ENCODE results near the gene ATP6V1G2.

ATP6V1G2 gene

DNA sequence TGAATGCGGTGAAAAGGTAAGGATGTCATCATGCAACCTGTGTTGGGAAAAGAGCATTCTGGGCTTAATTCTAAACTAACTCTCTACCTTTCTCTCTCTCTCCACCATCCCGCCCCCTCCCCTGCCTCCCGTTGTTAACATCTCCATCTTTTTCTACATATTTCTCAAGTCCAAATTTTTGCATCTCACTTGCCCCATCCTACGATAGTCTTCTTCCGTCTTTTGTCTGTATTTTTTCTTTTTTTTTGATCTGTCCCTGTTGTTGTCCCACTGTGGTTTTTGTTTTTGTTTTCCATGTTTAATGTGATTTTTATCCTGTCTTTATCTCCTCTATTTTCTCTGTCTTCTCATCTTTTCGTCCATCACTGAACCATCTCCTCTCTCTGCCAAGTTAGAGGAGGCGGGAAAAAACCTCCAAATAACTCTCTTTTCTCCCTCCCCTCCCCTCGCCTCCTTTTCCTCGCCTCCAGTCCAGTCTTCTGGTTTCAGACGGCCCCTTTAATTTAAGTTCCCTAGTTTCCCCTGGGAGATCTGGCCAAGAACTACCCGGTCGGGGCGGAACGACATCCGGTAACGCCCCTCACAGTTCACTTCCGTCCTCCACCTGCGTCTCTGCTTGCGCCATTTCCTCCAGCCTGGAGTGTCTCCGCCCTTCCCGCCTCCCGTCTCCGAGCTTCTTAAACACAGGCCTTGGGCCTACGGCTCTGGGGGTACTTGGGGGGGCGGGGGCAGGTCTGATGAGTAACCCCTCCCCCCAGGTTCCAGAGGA lies 734 bp upstream of the ATP6V1G2 start, which contains the start of gene NFKBIL1:
NFKBIL1 (plus strand) TSS at position 651 of the 769 bp plus-strand sequence; CDS start at position 738, 87 bp downstream.
- peak; percentile 99 for DNase-seq

DNA sequence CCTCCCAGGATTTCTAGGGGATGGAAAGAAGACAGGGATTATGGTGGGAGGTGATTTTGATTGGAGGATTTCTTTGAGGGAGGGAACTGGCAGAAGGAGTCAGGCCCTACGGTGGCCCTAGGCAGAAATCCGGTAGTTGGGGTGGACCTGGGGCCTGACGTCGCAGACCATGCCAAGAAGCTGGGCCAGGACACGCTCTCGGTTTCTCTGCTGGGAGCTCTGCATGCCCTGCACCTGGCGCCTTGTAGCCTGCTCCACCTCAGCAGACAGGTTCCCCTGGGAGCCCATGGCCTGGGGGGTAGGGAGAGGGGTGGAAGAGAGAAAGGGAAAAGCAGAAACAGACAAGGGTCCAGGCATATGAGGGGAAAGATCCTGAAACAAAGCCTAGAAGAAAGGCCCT lies 1.1 kb downstream of the ATP6V1G2 start:
- DNase-seq, result no peak

DNA sequence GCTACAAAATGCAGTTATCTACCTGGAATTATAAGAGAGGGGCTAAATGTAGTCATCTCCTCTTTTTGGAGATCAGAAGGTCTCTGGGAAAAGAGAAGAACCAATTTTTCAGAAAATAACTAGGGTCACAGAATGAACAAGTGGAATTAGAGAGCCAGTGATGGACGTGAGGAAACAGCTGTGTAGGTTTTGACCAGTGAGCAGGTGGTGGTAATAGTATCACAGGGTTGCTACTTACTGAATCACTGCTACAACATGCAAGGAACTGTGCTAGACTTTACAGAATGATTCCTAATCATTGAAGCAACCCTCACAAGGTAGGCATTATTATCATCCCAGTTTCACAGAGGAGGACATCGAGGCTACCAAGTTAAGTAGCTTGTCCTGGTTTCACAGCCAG lies 1.7 kb downstream of the ATP6V1G2 start:
- no peak for DNase-seq

DNA sequence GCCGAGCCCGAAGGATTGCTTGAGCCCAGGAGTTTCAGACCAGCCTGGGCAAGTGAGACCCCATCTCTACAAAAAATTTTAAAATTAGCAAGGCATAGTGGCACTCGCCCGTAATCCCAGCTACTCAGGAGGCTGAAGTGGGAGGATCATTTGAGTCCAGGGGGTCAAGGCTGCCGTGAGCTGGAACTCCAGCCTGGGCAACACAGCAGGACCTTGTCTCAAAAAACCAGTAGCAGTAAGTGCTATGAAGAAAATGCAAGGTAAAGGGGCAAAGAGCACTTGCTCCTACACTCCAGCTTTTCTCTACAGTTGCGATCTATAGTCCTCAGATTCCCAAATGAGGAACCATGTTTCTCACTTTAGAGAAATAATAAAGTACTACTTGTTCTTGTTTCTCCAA lies 2.8 kb downstream of the ATP6V1G2 start:
- DNase-seq, result no peak

DNA sequence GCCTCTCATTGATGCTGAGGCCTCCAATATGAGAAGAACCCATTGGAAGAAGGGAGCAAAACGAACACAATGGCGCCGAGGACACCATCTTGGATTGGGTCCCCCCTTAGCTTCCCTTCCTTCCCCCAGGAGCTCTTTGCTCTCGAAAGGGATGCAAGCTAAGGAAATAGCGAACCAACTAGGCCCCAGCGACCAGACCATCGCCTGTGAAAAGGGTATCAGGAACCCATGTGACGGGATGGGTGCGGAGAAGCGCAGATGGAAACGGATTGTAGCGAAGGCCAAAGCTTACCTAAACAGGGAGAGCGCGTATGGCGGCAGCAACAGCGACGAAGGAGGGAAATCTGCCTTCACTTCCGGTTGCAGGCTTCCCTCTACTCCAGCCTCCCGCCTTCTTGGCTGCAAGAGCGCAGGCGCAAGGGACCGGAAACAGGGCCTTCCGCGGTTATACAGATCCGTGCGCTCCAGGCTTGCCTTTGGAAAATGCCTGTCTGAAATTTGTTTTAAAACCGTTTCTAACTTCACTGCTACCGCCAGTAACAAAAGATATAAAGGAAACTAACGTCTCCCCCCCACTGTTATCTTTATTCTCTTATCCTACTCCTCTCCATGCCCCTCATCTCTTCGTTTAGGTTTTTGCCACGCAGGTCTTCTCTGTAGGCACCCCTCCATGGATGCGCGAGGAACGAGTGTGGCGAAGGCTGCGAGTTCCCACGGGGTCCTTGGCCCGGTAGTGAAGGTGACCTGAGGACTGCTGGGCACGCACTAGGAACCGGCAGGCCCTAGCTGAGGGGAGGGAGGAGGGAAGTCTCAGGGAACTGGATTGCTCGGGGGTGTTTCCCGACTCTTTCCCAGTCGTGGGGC lies 4.5 kb downstream of the ATP6V1G2 start, which contains the start of gene DDX39B:
DDX39B (minus strand) TSS at position 346 of the 864 bp plus-strand sequence. CDS start 1,471 bp downstream, outside the sequence.
- peak; percentile 97 for DNase-seq

DNA sequence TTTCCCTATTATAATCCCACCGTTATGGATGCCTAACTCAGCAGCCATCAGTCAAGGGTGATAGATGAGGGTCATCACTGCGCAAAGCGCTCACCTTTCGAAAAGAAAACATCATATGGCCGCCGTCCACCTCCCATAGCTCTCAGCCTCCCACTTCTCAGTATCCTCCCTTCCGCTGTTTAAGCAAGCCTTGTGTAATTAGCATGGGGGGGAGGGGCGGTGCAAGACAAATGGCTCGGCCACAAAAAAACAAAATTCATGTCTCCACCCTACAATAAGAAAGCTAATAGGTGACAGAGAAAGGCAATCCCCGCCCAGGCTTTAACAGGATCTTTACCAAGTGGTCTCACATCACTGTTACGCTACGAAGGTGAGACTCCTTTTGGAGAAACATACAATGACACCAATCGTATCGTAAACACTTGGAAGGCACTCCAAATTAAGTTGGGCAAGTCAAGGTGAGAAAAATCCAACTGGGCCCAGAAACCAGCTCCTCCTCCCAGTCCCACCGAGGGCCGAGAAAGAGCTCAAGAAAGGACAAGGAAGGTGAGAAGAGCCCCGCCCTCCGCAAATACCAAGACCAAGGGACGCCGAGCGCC lies 5.2 kb downstream of the ATP6V1G2 start:
- DNase-seq, result peak; percentile 50

DNA sequence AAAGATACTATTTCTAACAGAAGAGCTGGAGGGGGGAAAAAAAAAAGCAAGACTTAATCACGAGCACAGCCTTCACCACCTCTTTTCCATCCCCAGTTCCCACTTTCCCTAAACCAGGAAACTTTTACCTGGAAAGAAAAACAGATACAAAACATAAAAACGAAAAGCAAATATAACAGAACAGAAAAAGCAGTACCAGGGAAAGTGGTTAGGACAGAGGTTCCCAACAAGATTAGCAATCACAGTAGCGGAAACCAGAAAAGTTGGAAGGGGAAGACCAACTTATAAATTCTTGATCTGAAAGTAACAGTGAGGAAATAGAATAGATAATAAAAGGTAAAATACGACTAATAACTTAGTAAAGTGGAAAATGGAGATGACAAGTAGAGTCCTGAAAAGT lies 5.8 kb downstream of the ATP6V1G2 start:
- DNase-seq, result no peak

DNA sequence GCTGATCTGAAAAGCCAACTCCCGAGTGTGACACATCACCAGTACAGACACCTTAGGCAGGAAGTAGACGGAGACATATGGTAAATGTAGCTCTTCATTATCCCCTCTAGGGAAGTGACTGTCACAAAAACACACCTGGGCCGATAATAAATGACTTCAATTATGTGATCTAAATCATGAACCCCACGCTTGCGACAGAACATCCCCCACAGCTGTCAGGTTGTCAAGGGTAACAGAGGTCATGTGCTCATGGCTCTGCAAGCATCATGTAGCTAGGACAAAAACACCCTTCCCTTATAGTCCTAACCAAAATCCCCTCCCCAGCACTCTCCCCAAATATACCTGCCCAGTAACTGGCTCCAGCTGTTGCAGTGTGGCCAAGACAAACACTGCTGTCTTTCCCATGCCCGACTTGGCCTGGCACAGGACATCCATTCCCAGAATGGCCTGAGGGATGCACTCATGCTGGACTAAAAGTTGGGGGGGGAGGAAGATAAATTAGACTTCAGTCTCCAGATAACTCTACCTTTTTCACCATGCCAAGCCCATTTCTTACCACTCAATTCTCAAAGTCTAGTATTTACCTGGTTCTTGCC lies 7.5 kb downstream of the ATP6V1G2 start:
- DNase-seq, result no peak

DNA sequence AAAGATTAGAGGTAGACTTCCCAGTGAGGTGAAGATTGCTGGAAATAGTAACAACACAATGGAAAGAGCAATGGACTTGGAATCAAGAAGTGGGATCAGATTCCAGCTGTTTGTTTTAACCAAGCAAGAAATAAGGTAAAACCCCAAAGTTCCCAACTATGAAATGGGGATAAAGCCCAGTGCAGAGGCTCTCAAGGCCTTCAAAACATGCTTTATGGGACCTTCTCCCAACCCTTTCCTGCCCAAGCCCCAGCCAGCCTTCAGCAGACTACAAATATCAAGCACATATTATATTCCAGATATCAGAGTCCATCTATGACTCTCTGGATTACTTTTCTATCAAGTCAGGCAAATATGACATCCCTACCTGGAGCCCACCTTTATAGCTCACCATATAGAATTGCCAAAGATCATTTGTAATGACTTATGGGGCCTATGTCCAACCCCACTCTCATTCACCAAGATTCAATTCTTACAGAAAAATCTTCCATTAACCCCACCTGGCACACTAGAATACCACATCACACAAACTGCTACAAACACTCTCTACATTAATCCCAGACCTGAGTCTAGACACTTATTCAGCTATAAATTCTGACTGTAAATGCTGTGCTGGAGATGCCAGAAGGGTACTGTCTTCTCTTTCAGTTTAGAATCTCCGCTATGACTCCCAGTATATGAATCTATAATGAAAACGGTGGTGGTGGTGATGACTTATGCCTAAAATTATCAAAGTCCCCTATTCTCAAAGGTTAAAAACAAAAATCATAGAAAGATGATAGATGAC lies 10.7 kb downstream of the ATP6V1G2 start:
- no peak for DNase-seq

DNA sequence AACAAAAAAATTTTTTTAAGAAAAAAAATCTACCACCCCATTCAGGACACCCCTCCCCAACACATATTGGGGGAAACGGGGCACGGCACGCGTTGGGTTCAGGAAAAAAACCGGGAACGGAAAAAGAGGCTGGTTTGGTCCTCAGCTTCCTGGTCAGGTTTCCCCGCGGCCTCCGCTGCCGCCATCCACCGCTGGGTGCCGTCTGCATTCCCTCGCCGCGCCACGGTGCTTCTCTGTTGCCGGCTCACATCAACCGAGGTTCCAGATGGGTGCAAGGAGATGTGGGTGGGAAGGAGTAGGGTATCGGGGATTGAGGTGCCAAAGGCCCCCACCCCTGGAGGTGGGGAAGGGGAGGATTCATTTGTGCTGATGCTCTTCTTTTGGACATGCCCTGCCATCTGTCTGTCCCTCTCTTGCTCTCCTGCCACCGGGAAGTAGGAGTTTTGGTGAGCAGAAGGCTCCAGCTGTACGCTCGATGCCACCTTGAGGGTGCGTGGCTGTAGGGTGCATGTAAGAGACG lies 11.8 kb downstream of the ATP6V1G2 start:
- no peak for DNase-seq

DNA sequence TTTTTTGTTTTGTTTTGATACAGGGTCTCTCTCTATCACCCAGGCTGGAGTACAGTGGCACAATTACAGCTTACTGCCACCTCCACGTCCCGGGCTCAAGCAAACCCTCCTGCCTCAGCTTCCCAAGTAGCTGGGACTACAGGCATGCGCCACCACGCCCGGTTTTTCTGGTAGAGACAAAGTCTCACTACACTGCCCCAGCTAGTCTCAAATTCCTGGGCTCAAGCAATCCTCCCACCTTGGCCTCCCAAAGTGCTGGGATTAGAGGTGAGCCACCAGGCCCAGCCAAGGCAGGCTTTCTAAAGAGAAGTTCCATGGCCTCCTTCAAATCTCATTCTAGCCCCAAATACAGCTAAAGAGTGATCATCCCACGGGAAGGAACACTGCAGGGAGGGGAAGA lies 12.4 kb downstream of the ATP6V1G2 start:
- DNase-seq, result no peak

DNA sequence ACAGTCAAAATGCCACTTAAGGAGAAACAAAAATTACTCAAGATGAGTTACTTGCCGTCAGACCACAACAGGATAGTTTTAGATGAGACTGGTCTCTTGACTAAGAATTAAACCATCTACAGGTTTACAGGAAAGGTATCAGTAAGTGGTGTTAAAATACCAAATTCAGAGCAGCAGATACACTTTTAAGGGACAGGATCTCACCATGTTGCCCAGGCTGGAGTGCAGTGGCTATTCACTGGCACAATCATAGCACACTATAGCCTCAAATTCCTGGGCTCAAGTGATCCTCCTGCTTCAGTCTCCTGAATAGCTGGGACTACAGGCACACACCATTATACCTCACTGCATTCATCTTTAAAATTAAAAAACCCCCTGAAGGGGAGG lies 13.0 kb downstream of the ATP6V1G2 start:
- DNase-seq, result no peak

DNA sequence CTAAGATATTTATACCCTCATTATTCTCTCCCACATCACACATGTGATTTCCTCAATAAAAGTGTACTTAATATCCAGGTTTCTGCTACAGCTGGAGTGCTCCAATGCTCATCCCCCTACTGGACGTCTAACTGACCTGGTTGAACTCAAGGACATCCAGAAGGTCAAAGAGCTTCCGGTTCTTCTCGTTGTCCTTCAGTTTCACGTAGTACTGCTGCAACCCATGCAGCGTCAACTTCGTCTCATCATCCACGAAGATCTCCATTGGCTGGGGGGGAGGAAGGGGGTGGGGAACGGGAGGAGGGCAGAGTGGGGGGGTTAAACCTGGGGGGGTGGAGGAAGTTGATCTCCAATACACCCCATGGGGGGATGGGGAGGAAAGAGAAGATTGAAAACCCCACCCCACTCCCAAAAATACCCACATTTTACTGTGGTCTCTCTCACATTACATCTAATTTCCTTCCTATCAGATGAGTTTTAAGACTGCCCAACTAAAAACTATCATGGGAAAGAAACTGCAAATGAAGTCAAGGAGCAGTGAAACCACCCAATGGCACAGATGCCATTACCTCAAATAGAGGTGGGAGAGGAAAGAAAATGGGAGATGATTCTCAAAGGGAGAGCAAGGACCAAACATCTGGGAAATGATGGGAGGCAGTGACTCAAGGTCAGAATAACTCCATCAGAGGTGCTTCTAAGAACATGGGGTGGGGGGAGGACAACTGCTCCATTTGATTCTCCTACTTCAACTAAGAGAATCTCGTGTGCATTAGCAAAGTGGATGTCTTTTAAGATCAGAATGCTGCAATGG lies 13.6 kb downstream of the ATP6V1G2 start:
- no peak for DNase-seq

DNA sequence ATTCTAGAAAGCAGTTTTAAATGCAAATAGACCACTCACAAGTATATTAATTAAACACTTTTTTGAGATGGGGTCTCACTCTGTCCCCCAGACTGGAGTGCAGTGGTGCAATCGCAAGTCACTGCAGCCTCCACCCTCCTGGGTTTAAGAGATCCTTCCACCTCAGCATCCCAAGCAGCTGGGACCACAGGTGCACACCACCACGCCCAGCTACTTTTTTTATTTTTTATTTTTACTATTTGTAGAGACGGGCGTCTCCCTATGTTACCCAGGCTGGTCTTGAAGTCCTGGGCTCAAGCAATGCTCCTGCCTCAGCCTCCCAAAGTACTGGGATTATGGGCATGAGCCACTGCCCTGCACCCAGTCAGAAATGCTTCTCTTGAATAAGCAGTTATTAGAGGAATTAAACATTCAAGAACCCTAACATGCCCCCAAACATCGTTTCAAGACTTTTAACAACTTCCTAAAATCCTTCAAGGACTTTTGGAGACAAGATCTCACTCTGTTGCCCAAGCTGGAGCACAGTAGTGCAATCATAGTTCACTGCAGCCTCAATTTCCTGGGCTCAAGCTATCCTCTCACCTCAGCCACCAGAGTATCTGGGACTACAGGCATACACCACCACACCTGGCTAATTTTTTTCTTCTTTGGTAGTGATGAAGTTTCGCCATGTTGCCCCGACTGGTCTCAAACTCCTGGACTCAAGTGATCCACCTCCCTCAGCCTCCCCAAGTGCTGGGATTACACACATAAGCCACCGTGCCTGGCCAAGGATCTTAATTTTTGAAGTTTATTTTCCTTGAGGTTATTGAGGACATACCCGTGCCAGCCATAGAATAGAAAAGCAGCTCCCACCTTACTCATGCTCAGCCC lies 14.4 kb downstream of the ATP6V1G2 start:
- no peak for DNase-seq

DNA sequence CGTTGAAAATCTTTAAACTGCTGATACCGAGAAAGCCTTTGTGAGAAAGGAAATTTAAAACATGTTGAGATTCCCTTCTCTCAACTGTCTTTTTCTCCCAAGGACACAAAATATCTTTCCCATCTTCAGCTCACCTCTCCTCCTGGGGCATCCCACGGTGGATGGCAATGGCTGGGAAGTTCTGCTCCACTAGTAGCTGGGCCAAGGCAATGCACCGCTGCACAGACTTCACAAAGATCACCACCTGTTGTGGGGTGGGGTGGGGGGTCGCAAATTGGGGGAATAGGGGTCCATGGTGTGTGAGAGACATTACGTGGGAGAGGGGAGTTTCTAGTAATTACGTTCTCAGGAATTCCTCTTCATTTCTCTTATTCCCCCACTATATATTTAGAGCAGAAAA lies 15.2 kb downstream of the ATP6V1G2 start:
- DNase-seq, result no peak

DNA sequence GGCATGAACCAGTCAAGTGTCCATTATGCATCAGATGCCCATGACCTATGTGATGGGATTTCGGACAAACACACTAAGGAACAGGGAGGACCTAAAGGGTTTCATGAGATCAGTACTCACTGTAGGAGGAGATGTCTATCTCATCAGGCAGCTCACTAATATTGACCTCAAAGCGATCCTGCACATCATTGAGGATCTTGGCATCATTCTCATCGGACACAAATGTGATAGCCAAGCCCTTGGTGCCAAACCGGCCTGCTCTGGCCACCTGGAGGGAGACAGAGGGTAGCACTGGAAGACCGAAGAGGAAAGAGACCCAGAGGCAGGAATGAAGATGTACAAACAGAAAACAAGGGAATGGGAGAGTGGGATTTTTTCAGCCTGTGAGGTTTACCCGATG lies 15.7 kb downstream of the ATP6V1G2 start:
- no peak for DNase-seq

DNA sequence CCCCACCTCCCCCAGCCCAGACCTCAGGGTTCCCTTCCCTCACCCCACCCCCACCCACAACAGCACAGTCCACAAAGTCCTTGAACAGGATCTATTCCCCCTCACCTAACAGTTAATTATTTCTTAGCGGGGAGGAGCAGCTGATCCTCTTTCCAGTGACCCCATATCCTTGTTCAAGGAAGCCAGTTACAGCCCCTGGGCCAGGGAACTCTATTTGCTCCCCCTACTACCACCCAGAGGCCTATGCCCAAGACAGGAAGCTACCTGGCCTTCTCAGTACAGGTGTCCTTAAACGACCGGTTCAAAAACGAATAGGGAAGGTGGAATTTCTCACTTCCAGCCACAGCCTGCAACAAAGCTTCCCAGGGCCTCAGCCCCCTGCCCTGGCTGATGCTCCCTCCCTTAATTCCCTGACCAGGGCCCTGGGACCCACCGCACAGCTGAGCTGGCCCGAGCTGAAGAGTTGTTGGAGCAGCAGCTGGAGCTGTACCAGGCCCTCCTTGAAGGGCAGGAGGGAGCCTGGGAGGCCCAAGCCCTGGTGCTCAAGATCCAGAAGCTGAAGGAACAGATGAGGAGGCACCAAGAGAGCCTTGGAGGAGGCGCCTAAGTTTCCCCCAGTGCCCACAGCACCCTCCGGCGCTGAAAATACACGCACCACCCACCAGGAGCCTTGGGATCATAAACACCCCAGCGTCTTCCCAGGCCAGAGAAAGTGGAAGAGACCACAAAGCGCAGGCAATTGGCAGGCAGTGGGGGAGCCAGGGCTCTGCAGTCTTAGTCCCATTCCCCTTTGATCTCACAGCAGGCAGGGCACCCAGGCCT lies 16.9 kb downstream of the ATP6V1G2 start:
- no peak for DNase-seq

DNA sequence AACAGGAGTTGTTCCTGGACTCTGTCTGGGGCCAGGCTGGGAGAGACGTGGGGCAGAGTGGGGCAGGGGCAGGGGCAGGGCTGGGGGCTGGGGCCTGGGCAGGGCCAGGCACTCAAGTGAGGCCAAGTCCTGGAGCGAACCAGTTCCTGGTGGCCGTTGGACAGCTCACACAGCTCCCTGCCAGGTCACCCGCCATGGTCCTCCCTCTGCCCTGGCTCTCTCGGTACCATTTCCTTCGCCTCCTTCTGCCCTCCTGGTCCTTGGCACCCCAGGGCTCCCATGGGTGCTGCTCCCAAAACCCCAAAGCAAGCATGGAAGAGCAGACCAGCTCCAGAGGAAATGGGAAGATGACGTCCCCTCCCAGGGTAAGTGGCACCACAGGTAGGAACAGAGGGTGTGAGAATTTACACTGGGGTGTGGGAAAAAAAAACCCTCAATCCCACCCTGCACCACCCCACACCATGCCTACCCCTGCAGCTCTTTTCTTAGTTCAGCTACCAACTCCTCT lies 17.5 kb downstream of the ATP6V1G2 start, which contains the start of gene MCCD1:
MCCD1 (plus strand) TSS at position 142 of the 508 bp plus-strand sequence; CDS start at position 195, 53 bp downstream.
- DNase-seq, result no peak

DNA sequence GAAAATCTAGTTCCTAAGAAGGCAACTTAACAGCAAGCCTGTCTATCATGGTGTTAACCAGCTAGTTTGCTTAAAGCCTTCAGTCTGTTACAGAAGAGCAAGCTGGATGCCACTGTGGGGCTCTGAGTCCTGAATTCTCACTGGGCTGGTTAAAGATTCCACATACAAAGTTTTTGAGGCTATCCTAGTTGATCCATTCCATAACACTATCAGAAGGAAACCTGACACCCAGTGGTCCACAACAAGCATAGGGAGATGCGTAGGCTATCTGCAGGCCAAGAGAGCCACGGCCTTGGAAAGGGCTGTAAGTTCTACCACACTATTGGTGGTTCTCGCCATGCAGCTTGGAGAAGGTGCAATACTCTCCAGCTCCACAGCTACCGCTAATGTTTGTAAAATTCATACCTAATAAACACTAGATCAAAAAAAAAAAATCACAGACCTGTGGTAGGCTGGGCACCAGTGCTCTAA lies 18.1 kb downstream of the ATP6V1G2 start:
- no peak for DNase-seq

All from NCI-H1436 (cell line).